ENCODE results near the gene MAGIX.
"Not testable (repeated sequence)": the region's sequence is repeated elsewhere in the genome, so short reads cannot be mapped to it uniquely, and the experiment has no call there.

The MAGIX gene

DNA sequence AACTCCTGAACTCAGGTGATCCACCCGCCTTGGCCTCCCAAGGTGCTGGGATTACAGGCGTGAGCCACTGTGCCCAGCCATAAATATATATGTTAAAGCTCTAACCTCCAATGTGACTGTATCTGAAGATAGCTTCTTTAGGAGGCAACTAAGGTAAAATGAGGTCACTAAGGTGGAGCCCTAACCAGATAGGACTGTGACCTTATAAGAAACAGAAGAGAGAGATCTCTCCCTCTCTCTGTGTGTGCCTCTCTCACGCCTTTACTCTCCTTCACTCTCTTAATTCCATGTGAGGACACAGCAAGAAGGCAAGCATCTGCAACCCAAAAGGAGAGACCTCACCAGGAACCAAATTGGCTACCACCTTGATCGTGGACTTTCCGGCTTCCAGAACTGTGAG is 926 bp upstream of the MAGIX start:
- DNase-seq = no peak

DNA sequence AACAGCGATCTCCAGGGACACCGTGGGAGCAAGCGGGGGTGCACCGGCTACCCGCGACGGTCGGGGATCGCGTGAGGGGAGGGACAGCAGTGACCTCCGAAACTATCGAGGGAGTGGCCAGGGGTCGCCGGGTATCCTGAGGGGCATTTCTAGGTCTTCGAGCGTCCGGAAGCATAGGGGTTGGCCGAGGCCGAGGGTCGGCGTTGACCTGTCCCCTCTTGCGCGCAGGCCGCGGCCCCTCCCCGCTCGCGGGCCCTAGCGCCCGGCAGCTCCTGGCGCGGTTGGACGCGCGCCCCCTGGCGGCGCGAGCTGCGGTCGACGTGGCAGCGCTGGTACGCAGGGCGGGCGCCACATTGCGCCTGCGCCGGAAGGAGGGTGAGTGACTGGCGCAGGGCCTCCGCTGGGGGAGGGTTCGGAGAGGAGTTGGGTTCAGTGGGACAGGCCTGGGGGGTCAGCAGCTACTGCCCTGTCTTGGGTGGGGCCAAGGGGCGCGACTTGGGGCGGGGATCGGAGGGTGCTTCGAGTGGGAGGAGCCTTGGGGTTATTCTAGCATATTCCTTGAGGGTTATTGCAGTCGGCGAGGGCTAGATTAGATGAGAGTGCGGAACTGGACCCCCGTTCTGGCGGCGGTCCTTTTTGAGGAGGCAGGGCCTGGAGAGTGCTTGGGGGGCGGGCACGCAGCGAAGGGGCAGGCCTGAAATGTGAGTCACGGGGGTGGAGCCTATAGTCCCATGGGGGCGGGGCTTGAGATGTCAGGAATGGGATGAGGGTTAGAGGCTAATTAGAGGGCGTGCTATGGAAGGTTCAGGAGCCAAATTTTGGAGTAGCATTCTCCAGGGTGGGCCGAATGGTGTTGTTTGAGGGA is 1.2 kb downstream of the MAGIX start:
- peak; percentile 84 for DNase-seq

DNA sequence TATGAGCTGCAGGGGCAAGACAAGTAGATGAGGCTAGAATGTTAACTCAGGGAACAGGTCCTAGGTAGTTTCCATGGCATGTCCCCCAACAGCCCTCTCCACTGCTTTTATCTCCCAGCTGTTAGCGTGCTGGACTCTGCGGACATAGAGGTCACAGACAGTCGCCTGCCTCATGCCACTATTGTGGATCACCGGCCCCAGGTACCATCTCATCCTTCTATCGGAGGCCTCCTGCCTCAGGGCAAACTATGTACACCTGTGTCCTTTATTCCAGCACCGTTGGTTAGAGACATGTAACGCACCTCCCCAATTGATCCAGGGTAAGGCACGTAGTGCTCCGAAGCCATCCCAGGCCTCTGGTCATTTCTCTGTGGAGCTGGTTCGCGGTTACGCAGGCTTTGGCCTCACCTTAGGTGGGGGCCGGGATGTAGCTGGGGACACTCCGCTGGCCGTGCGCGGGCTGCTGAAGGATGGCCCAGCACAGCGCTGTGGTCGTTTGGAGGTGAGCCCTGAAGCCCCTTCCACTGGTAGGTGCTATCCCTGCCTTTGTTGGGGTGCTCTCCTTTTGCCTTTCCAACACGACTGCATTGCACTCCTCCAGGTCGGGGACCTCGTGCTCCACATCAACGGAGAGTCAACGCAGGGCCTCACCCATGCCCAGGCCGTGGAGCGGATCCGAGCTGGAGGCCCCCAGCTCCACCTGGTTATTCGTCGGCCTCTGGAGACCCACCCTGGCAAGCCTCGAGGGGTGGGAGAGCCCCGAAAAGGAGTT is 2.2 kb downstream of the MAGIX start:
- DNase-seq = no peak

DNA sequence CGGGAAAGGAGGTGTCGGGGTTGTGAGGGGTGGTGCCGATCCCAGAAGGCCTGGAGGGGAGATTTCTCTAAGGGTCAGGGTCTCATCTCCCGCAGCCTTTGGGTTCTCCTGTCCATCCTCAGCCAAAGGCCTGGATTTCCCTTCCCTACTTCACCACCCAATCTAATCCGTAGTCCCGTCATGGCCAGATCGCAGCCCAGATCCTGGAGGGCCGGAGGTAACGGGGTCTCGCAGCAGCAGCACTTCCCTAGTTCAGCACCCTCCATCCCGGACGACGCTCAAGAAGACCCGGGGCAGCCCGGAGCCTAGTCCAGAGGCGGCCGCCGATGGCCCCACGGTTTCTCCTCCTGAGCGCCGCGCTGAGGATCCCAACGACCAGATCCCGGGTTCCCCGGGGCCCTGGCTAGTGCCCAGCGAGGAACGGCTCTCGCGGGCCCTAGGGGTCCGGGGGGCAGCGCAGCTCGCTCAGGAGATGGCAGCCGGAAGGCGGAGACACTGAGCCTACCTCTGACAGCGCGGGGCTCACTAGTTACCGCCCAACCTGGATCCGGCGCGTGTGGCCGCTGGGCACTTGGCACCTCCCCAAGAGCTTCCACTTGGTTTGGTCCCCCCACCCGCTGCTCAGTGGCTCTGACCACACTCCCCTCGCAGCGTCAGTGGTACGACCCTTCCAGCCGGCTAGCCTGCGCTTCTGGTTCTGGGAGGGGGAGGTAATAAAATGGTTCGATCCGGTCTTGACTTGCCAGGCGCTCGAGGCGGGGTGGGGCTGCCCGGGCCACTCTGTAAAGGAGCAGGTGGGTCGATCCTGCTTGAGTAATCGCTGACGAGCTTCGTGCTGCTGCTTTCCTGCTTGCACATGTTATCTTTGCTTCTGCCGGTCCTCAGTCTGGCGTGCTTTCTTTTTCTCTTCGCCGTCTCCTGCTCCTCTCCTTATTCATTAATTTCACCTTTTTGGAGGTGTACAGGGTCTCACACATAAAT is 3.6 kb downstream of the MAGIX start:
- peak; percentile 26 for DNase-seq

DNA sequence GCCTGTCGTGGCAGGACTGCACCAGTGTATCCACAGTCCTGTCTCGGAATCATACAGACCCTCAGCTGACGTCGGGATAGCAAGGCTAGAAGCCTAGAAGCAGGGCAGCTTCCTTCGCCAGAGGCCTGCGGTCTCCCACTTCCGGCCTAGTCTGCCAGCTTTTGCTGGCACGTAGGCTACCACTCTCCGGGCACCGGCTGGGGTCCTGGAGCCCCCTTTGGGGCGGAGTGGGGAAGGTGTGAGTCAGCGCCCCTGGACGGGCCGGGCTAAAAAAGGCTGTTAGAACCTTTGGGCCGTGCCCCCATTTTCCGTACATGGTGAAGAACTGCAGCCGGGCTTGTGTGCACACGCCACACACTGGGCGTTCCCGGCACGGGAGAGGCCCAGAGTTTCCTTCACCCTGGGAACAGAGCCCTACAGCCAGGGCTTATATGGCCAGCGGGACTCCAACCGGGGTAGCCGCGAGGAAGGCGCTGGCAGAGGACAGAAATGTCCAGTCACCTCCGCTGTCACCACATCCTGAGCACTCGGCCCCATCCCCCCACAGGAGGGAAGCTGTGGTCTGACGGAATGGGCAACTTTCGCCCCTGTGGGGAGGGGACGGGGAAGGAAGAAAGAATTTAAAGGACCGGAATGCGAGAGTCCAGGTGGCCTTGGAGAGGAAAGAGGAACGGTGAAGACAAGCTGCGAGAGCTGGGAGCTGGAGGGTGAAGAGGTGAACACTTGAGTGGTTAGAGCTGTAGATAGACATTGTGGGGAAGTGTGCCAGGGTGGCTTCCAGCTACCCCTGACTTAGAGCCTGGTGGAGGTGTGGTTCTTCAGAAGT is 4.6 kb downstream of the MAGIX start:
- DNase-seq = peak; percentile 62

DNA sequence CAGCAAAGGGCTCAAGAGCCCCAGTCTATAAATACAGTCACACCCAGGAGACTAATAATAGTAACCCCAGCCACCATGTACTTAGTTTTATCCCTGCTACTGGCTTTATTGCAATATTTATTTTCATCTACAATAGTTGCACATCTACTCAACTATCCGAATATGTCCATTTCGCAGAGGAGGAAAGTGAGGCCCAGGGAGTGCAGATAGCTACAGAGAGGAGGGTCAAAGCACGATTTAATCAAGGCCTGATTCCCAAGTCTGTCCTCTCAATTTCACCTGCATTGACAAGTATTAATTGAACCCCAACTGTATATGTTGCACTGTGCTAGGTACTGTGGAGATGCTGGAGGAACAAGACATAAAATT is 5.2 kb downstream of the MAGIX start:
- DNase-seq = no peak

DNA sequence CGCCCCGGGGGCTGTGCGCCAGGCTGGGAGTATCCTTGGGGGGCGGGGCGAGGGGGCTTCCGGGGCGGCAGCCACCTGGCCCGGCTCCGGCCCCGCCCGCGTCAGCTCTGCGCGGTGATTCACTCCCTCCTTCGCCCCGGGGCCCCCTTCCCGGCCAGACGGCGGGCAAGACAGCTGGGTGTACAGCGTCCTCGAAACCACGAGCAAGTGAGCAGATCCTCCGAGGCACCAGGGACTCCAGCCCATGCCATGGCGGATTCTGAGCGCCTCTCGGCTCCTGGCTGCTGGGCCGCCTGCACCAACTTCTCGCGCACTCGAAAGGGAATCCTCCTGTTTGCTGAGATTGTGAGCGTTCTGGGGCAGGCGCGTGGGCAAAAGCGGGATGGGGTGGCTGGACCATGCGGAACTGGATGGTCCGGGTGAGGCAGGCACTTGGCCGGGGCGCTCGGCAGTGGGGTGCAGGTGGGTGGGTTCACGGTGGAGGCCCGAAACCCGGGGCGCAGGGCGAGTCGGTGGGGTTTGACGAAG is 9.3 kb downstream of the MAGIX start, which contains the start of gene PLP2:
PLP2 (plus strand) TSS at position 147 of the 528 bp plus-strand sequence; CDS start at position 250, 103 bp downstream.
- DNase-seq = peak; percentile 38

DNA sequence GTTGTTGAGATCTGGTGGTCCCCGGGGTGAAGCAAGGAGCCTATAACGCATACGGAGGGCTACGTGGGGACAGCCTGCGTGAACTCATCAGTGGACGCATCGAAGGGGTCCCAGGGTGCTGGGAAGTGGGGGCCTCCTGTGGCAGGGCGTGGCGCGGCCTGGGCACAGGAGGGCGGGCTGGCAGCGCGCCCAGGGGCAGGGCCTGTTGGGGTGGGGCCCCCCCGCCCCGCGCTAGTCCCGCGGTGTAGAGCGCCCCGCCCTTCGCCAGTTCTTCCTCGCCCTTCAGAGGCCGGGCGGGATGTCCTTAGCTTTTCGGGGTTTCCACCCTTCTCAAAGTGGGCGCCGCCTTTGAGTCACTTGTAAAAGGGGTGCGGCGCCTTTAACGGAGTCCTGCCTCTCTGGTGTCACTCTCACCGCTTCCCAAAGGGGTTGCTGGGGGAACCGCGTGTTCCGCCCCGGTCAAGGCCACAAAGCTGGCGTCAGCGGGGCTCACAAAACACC is 9.8 kb downstream of the MAGIX start:
- peak; percentile 76 for DNase-seq

DNA sequence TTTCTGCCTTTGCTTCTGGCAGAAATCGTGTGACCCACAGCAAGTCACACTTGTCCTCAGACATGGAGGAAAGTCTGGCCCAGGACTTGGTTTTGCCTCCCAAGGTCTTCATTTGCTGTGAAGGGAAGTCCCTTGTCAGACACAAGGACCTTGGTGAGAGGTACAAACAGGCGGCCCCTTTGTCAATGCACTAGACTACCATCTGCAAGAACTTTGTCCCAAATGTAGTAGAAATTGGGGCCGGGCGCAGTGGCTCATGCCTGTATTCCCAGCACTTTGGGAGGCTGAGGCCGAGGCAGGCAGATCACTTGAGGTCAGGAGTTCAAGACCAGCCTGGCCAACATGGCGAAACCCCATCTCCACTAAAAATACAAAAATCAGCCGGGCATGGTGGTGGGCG is 11.0 kb downstream of the MAGIX start:
- DNase-seq = not testable (repeated sequence)

DNA sequence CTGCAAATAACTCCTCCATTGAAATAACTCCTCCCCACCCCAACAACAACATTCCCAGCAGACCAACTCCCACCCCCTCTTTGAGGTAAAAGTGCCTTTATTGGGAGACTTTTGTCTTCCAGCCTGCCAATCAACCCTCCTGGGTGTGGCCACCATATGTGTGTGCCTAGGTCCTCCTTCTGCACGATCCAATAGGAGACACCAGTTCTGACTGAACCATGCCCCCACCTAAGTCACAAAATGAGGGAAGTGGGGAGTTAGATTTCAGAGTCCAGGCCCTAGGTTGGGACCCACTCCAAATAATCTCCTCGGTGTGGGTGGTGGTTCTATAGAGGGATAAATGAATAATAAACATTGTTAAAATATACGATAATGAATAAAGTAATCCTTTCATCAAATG is 12.2 kb downstream of the MAGIX start:
- no peak for DNase-seq

DNA sequence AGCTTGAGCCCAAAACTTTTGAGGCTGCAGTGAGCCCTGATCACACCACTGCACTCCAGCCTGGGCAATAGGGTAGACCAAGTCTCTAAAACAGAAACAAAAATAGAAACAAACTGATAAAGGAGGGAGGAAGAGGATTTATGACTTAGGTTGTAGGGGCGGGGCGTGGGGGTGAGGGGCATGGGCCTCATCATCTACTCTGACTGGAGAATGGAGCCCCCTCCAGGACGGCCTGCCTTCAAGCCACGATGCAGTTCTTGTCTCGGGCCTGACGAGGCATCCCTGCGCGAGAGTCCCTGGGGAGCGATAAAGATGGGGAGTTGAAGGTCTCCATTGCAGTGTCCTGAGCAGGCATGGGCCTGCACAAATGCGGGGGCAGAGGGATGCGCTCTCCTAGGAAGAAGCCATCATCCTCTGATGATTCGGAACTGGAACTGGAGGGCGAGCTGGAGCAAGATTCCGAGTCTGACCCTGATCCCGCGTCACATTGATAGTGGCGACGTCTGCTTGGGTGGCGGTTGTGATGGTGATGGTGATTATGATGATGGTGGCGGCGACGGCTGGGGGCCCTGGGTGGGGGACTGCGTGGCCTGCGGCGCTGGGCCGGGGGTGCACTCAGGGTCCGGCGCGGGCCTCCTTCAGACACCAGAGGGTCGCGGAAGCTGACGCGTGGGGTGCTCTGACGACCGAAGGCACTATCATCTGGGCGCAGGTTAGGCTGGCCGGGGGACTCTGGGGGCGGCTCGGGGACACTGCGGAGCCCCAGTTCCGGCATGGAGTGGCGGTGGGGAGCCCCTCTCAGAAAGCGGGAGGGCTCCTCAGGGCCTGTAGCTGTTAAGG is 13.1 kb downstream of the MAGIX start:
- DNase-seq = no peak

DNA sequence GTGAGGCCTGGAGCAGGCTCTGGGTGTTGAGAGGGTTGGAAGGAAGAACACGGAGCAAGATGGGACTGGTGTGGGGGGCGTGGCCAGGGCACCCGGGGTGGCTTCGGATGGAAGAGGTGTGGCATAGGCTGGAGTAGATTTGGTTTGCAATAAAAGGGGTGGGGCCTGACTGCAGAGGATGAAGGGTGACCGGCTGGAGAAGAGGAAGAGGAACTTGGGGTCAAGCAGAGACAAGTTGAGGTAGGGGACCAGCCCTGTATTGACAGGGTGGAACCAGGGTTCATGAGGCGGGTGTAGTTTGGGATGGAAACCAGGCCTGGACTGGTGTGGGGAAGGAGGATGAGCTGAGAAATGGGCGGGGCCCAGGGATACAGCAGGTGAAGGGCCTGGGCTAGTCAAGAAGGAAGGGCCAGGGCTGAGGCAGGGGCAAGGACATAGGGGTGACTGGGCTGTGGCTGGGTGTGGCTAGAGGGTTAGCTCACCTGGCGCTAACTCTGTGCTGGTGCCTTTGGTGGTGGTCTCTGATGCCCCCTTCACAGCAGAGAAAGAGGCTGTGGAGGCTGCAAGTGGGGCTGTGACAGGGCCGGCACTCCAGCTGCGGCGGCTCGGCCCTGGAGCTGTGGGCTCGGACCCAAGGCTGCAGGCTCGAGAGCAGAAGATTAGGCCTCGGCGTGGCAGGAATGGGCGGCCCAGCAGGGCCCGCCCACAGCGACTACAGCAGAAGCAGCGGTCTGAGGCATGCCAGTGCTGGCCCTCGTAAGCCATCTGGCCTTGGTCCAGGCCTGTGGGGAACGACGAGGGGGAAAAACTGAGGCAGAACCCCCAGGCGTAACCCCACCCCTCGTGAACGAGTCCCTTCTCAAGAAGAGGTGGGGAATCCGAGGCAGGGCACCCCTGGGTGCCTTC is 14.1 kb downstream of the MAGIX start:
- peak; percentile 58 for DNase-seq

DNA sequence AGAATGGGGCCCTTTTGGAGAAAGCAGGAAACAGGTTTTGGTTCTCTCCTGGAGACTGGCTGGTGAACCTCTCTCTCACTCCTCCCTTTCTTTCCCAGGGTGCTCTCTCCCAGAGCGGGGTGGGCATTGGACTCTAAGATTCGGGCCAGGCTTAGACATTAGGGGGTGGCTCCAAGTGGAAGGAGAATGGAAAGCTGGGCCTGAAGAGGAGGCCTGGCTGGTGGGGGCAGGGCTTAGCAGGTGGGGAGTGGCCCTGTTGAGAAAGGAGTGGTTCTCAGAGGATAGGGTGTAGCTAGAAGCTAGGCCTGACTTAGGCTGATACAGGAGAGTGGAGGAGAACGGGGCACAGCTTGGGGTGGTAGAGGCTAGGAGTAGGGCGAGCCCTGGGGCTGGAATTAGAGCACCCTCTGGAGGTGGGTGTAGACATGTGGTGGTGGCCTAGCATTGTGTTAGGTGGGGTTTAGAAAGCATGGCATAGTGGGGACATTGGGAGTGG is 14.8 kb downstream of the MAGIX start:
- no peak for DNase-seq

DNA sequence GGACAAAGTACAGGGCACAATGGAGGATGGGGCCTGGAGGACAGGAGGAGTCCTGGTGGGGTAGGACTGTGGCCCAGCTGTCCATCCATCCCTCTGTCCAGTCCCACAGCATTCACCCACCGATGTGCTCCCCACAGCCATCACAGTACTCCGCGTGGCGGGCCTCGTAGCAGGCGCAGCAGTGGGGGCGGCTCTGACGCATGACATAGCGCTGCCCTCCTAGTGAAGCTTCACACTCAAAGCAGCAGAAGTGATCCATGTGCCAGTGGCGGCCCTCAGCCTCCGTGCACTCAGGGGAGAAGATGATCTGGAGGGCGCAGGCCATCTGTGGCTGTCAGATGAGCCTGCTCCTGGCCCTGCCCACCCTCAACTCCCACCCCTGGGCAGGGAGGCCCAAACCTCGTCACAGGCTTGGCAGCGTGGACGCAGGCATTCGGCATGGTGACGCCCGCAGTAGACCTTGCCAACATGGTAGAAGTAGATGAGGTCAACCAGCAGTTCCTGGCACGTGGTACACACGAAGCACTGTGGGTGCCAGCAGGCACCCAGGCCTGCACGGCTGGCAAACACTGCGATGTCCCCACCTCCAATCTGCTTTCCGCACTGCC is 15.4 kb downstream of the MAGIX start:
- DNase-seq = no peak

DNA sequence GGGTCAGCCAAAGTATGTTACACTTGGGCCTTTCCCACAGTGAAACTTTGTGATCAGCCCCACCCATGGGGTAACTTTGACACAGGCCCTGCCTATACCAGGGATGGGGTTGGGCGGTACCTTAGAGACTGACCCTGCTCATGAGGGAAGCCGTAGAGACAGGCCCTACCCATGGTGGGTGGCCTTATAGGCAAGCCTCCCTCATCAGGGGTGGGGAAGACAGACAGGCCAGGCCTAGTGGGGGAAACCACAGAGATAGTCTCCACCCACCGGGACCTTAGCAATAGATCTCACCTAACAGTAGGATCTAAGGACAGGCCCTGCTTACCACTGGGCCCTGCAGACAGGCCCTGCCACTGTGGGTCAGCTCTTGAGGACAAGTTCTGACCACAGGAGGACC is 16.0 kb downstream of the MAGIX start:
- DNase-seq = no peak

DNA sequence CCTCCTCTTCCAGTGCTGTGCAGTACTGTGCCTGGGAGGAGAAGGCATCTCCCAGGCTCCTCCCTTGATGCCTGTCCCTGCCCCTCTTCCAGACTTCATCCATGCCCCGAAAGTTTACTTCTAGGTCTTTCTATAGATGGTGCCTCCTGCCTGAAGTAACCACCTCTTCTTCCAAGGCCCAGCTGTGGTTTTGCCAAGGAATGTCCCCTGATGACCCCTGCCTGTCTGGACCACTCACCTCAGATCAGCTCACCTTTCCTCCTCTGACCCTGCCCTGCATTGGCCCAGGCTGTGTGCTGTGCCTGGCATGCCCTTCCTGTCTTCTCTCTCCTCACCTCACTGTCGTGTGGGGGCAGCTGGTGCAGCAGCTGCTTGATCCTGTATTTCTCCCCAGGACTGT is 16.8 kb downstream of the MAGIX start:
- no peak for DNase-seq

DNA sequence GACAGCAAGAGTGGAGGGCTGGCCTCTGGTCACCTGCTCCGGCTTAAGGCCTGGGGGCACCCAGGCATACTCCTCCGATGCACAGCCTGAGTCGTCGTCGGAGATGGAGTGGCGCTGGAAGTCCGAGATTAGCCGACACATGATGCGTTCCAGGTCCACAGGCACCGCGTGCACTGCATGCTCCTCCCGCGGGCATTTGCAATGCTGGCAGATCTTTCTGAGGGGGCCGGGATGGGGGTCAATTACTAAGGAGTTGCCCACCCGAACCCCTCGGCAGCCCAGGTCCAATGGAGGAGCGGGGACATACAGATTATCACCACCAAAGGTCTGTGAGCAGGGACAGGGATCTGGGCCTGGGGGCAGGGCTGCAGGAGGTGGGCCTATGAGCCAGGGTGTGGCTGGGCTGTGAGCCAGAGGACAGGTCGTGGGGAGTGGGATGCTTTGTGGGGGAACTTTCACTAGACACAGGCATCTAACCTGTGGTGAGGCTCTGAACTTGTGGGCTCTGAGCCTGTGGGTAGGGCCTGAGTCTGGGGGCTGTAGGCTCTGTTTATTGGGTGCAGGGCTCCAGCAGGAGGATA is 21.2 kb downstream of the MAGIX start:
- no peak for DNase-seq

All from inflammatory macrophage treated with lipopolysaccharide for 4 hours (primary cell).